ENCODE data around the gene CHPF2. TPM values are rescaled to one million over a fixed set of nuclear protein-coding genes. Genes with fewer than 3 reads are reported as not detected.

Gene CHPF2
- total and polyA plus RNA-seq, 2 of the 13 experiments (the other 11 are each of a cell fraction or from before 2014, with no cell fraction given): 15.4 to 21.5 TPM

DNA sequence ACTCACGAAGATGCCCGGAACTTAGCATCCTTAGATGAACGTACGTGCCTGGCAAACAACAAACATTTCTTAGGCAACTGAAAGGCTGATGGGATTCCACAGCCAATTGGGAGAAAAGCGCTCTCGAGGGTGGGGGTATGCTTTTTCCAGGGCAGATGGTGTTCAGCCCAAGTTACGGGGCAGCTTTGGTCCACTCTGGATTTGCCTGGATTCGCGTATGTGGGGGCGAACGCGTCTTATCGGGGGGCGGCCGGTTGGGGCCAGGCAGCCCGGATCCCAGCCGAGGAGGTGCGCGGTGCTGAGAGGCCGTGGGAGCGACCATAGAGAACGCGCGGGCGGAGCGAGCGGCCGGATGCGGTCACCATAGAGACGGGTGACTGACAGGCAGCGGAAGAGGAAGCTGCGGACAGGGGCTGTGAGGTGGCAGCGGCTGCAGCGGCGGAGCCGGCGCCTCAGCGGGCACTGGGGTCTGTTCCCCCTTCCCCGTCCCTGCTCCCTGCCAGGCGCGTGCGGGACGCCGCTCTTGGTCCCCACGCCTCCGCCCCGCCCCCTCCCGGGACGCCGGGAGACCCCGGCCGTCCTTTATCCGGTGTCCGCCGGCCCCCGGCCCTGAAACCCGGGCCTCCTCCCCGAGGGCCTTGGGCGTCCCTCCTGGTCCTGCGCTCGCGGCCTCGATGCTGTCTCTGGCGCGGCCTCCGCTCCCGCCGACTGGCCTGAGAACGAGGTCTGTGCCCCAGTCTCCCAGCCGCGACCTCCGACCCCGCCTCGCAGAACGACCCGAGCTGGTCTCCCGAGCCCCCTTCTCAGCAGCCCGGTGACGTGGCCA, at the start of gene CHPF2 (continued):
- TF ChIP-seq, protein P1, sequence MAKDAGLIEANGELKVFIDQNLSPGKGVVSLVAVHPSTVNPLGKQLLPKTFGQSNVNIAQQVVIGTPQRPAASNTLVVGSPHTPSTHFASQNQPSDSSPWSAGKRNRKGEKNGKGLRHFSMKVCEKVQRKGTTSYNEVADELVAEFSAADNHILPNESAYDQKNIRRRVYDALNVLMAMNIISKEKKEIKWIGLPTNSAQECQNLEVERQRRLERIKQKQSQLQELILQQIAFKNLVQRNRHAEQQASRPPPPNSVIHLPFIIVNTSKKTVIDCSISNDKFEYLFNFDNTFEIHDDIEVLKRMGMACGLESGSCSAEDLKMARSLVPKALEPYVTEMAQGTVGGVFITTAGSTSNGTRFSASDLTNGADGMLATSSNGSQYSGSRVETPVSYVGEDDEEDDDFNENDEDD (CRISPR knock-in tag; IDR thresholded peaks at IDR 0.05; ENCODE audit: borderline replicate concordance): peak; percentile 44; the same call in 1 of the 2 replicates
- no peak for TF ChIP-seq ZFYVE20 (CRISPR knock-in tag; IDR thresholded peaks at IDR 0.05; ENCODE audit: borderline replicate concordance, low read depth)
- TF ChIP-seq ZNF264 (CRISPR knock-in tag; IDR thresholded peaks at IDR 0.05): 0 out of 2 replicates have a peak, but pooled peaks have one; percentile 16
- TF ChIP-seq WIZ (CRISPR knock-in tag; IDR thresholded peaks at IDR 0.05): peak; percentile 55; the same call in 1 of the 2 replicates
- peak; percentile 15; the same call in 1 of the 2 replicates for TF ChIP-seq KDM5B (CRISPR knock-in tag; IDR thresholded peaks at IDR 0.05; ENCODE audit: borderline replicate concordance)
- TF ChIP-seq SP2 (CRISPR knock-in tag; IDR thresholded peaks at IDR 0.05): peak; percentile 67
- peak; percentile 38; the same call in 1 of the 2 replicates for TF ChIP-seq MED1 (CRISPR knock-in tag; IDR thresholded peaks at IDR 0.05)
- peak; percentile 55; the same call in 1 of the 2 replicates for TF ChIP-seq ZNF547 (CRISPR knock-in tag; IDR thresholded peaks at IDR 0.05)
- TF ChIP-seq LCORL (IDR thresholded peaks at IDR 0.05): no peak
- peak; percentile 19; the same call in 1 of the 2 replicates for TF ChIP-seq LCORL (CRISPR knock-in tag; IDR thresholded peaks at IDR 0.05)
- TF ChIP-seq, protein P2, sequence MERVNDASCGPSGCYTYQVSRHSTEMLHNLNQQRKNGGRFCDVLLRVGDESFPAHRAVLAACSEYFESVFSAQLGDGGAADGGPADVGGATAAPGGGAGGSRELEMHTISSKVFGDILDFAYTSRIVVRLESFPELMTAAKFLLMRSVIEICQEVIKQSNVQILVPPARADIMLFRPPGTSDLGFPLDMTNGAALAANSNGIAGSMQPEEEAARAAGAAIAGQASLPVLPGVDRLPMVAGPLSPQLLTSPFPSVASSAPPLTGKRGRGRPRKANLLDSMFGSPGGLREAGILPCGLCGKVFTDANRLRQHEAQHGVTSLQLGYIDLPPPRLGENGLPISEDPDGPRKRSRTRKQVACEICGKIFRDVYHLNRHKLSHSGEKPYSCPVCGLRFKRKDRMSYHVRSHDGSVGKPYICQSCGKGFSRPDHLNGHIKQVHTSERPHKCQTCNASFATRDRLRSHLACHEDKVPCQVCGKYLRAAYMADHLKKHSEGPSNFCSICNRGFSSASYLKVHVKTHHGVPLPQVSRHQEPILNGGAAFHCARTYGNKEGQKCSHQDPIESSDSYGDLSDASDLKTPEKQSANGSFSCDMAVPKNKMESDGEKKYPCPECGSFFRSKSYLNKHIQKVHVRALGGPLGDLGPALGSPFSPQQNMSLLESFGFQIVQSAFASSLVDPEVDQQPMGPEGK (CRISPR knock-in tag; IDR thresholded peaks at IDR 0.05): peak; percentile 52; the same call in 1 of the 2 replicates
- TF ChIP-seq PRMT3 (CRISPR knock-in tag; IDR thresholded peaks at IDR 0.05; ENCODE audit: borderline replicate concordance, low read depth): no peak
- TF ChIP-seq SIN3A (IDR thresholded peaks at IDR 0.05; ENCODE audit: borderline replicate concordance, low read depth, low read length): peak; percentile 90; the same call in 1 of the 2 replicates
- peak; percentile 69; the same call in 1 of the 2 replicates for TF ChIP-seq ZNF274 (CRISPR knock-in tag; IDR thresholded peaks at IDR 0.05)
- 0 out of 2 replicates have a peak, but pooled peaks have one; percentile 4 for TF ChIP-seq ZNF670 (CRISPR knock-in tag; IDR thresholded peaks at IDR 0.05; ENCODE audit: borderline replicate concordance)
- TF ChIP-seq ZC3H13 (CRISPR knock-in tag; IDR thresholded peaks at IDR 0.05): peak; percentile 74; the same call in 1 of the 2 replicates
- 0 out of 2 replicates have a peak, but pooled peaks have one; percentile 46 for TF ChIP-seq KLF6 (CRISPR knock-in tag; IDR thresholded peaks at IDR 0.05)
- peak; percentile 32; the same call in 1 of the 2 replicates for TF ChIP-seq ZNF768 (CRISPR knock-in tag; IDR thresholded peaks at IDR 0.05)
- peak; percentile 74 for TF ChIP-seq KDM2A (CRISPR knock-in tag; IDR thresholded peaks at IDR 0.05; ENCODE audit: borderline replicate concordance, low read depth)
- peak; percentile 41 for TF ChIP-seq ASH2L (IDR thresholded peaks at IDR 0.05; ENCODE audit: insufficient read length, low read depth, low read length)
- TF ChIP-seq KDM3A (CRISPR knock-in tag; IDR thresholded peaks at IDR 0.05; ENCODE audit: low read depth): peak; percentile 64; the same call in 1 of the 2 replicates
- TF ChIP-seq POLR2AphosphoS5 (IDR thresholded peaks at IDR 0.05; ENCODE audit: low read depth, low read length): peak; percentile 69
- no peak for TF ChIP-seq ZBTB20 (CRISPR knock-in tag; IDR thresholded peaks at IDR 0.05; ENCODE audit: borderline replicate concordance, low read depth)
- peak; percentile 81; the same call in 1 of the 2 replicates for TF ChIP-seq ZNF792 (CRISPR knock-in tag; IDR thresholded peaks at IDR 0.05)
- no peak for TF ChIP-seq ZNF773 (CRISPR knock-in tag; IDR thresholded peaks at IDR 0.05; ENCODE audit: borderline replicate concordance)
- no peak for TF ChIP-seq TCF7L2 (IDR thresholded peaks at IDR 0.05; ENCODE audit: low read depth, low read length)
- TF ChIP-seq, protein P3, sequence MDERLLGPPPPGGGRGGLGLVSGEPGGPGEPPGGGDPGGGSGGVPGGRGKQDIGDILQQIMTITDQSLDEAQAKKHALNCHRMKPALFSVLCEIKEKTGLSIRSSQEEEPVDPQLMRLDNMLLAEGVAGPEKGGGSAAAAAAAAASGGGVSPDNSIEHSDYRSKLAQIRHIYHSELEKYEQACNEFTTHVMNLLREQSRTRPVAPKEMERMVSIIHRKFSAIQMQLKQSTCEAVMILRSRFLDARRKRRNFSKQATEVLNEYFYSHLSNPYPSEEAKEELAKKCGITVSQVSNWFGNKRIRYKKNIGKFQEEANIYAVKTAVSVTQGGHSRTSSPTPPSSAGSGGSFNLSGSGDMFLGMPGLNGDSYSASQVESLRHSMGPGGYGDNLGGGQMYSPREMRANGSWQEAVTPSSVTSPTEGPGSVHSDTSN (CRISPR knock-in tag; IDR thresholded peaks at IDR 0.05): peak; percentile 91

All from HepG2 (cell line).